GM21737 (cell line): ENCODE results near the gene KRTAP9-9.
"Not testable (repeated sequence)": the region's sequence is repeated elsewhere in the genome, so short reads cannot be mapped to it uniquely, and the experiment has no call there.

Source experiments
- ATAC-seq: cut with Tn5 transposase; IDR thresholded peaks from one replicate; pipeline ENCODE4 v1.9.1; 2021; ENCODE audit warnings: mild to moderate bottlenecking, moderate library complexity; ENCODE audit not compliant: unreplicated experiment

KRTAP9-9 gene

GRCh38 chr17:41255381-41256290, at the start of gene KRTAP9-9:
TSS of gene KRTAP9-9 (plus strand) at chr17:41255384.
- ATAC-seq, result not testable (repeated sequence)

GRCh38 chr17:41211845-41212466, 43.2 kb upstream of the KRTAP9-9 start:
- no peak for ATAC-seq

GRCh38 chr17:41212524-41213169, 42.5 kb upstream of the KRTAP9-9 start:
- no peak for ATAC-seq

- no peak for ATAC-seq
Observed at GRCh38 chr17:41215681-41216080, 39.5 kb upstream of the KRTAP9-9 start.

GRCh38 chr17:41223821-41224220, 31.4 kb upstream of the KRTAP9-9 start:
- ATAC-seq, result no peak

GRCh38 chr17:41226051-41226450, 29.1 kb upstream of the KRTAP9-9 start:
- no peak for ATAC-seq

GRCh38 chr17:41226598-41227095, 28.5 kb upstream of the KRTAP9-9 start, which contains the start of gene KRTAP9-2:
TSS of gene KRTAP9-2 (plus strand) at chr17:41226648. CDS start at chr17:41226655, 7 bp downstream.
- ATAC-seq, result not testable (repeated sequence)

- ATAC-seq, result no peak
Observed at GRCh38 chr17:41230094-41230493, 25.1 kb upstream of the KRTAP9-9 start.

GRCh38 chr17:41231731-41232130, 23.5 kb upstream of the KRTAP9-9 start:
- ATAC-seq, result no peak

- not testable (repeated sequence) for ATAC-seq
Observed at GRCh38 chr17:41232399-41233105, 22.6 kb upstream of the KRTAP9-9 start, which contains the start of gene KRTAP9-3. TSS of gene KRTAP9-3 (plus strand) at chr17:41232449. CDS start at chr17:41232502, 53 bp downstream.

- ATAC-seq, result not testable (repeated sequence)
Observed at GRCh38 chr17:41237116-41237515, 18.1 kb upstream of the KRTAP9-9 start.

- ATAC-seq, result not testable (repeated sequence)
Observed at GRCh38 chr17:41237949-41238437, 17.2 kb upstream of the KRTAP9-9 start, which contains the start of gene KRTAP9-8. TSS of gene KRTAP9-8 (plus strand) at chr17:41237999. CDS start at chr17:41238052, 53 bp downstream.

GRCh38 chr17:41246995-41247787, 8.0 kb upstream of the KRTAP9-9 start:
- not testable (repeated sequence) for ATAC-seq

GRCh38 chr17:41249637-41250240, 5.4 kb upstream of the KRTAP9-9 start, which contains the start of gene KRTAP9-4:
TSS of gene KRTAP9-4 (plus strand) at chr17:41249687. CDS start at chr17:41249721, 34 bp downstream.
- ATAC-seq, result not testable (repeated sequence)

- no peak for ATAC-seq
Observed at GRCh38 chr17:41251261-41251660, 3.9 kb upstream of the KRTAP9-9 start.

- no peak for ATAC-seq
Observed at GRCh38 chr17:41254861-41255260, 323 bp upstream of the KRTAP9-9 start.

- no peak for ATAC-seq
Observed at GRCh38 chr17:41256291-41256685, 1.1 kb downstream of the KRTAP9-9 start.

GRCh38 chr17:41258406-41258805, 3.2 kb downstream of the KRTAP9-9 start:
- ATAC-seq, result no peak

- ATAC-seq, result no peak
Observed at GRCh38 chr17:41263212-41263611, 8.0 kb downstream of the KRTAP9-9 start.
